ENCODE results near the gene PPM1L. TPM values are rescaled to one million over a fixed set of nuclear protein-coding genes. Genes with fewer than 3 reads are reported as not detected.

Gene PPM1L
- total RNA-seq = 4.1 and 10.8 TPM in 2 replicates

GRCh38 chr3:160755776-160756304 is at the start of gene PPM1L:
Gene PPM1L (plus strand): TSS chr3:160756231.

GRCh38 chr3:161104561-161105551 is 348.8 kb downstream of the PPM1L start, which contains the start of gene B3GALNT1:
Gene B3GALNT1 (minus strand): TSS chr3:161105349. CDS start chr3:161086754, 18,595 bp downstream.

Other genes starting within 250 kb of the PPM1L start
- gene KPNA4, start 190.7 kb upstream of the PPM1L start, total RNA-seq = 59.8 and 59.9 TPM in 2 replicates
- under 0.01 and 0.50 TPM in 2 replicates for gene ARL14, start 79.1 kb upstream of the PPM1L start, total RNA-seq

All from nasal cavity respiratory epithelium epithelial cell of viscerocranial mucosa (primary cell).